T-helper 2 cell (primary cell): Measurements from ENCODE around the gene COQ9.
"Not testable (repeated sequence)": the region's sequence is repeated elsewhere in the genome, so short reads cannot be mapped to it uniquely, and the experiment has no call there.

Source experiments
- DNase-seq, 5 experiments: peaks; one replicate each; pipeline versions ENCODE4 v3.0.0 to v3.0.0-alpha.2; 2012 to 2022
- total RNA-seq, 2 donors: gene quantifications; one replicate each; lab custom pipeline; 2026; lab: John Stamatoyannopoulos, UW

The COQ9 gene
- 5.9 to 14.8 reads per million in 2 donors for total RNA-seq

- peak; percentile 81 to 96 (median 88) for DNase-seq
These were observed at the start of gene COQ9, which contains the start of gene CIAPIN1 for GRCh38 chr16:57447186-57447962. COQ9 (plus strand) TSS chr16:57447479; CDS start chr16:57447506, 27 bp downstream. CIAPIN1 (minus strand) TSS chr16:57447385; CDS start chr16:57440928, 6,457 bp downstream.

- not testable (repeated sequence) for DNase-seq
These were observed 49.8 kb upstream of the COQ9 start for GRCh38 chr16:57397493-57397892.

GRCh38 chr16:57401943-57402640 is 45.2 kb upstream of the COQ9 start:
- no peak for DNase-seq

- DNase-seq: no peak
These were observed 43.1 kb upstream of the COQ9 start, which contains the start of gene CCL17 for GRCh38 chr16:57403965-57404817. CCL17 (plus strand) TSS chr16:57404767; CDS start chr16:57413933, 9,166 bp downstream.

GRCh38 chr16:57405097-57405496 is 42.2 kb upstream of the COQ9 start:
- no peak for DNase-seq

GRCh38 chr16:57406881-57407280 is 40.4 kb upstream of the COQ9 start:
- DNase-seq: no peak

- DNase-seq: no peak
These were observed 39.5 kb upstream of the COQ9 start for GRCh38 chr16:57407521-57408353.

GRCh38 chr16:57409065-57409464 is 38.2 kb upstream of the COQ9 start:
- DNase-seq: no peak

GRCh38 chr16:57409870-57410587 is 37.2 kb upstream of the COQ9 start:
- DNase-seq: no peak

GRCh38 chr16:57411362-57411976 is 35.8 kb upstream of the COQ9 start:
- DNase-seq: no peak

GRCh38 chr16:57412584-57412983 is 34.7 kb upstream of the COQ9 start:
- no peak for DNase-seq

- DNase-seq: no peak
These were observed 34.0 kb upstream of the COQ9 start for GRCh38 chr16:57413301-57413730.

- no peak for DNase-seq
These were observed 33.5 kb upstream of the COQ9 start for GRCh38 chr16:57413733-57414132.

GRCh38 chr16:57416084-57416483 is 31.2 kb upstream of the COQ9 start:
- DNase-seq: no peak

- no peak for DNase-seq
These were observed 27.8 kb upstream of the COQ9 start for GRCh38 chr16:57419506-57419905.

GRCh38 chr16:57422026-57422944 is 25.0 kb upstream of the COQ9 start:
- no peak for DNase-seq

- no peak for DNase-seq
These were observed 24.1 kb upstream of the COQ9 start for GRCh38 chr16:57423152-57423551.

GRCh38 chr16:57424583-57424982 is 22.7 kb upstream of the COQ9 start:
- DNase-seq: no peak

GRCh38 chr16:57426356-57426755 is 20.9 kb upstream of the COQ9 start:
- no peak for DNase-seq

- DNase-seq: no peak
These were observed 20.0 kb upstream of the COQ9 start for GRCh38 chr16:57427307-57427706.
